ENCODE data around the gene RIC8B. TPM values are rescaled to one million over a fixed set of nuclear protein-coding genes. Genes with fewer than 3 reads are reported as not detected.

RIC8B gene
- total RNA-seq, 1 experiment from 2014 or later = 15.5 TPM

GRCh38 chr12:106801167-106801708 lies 26.8 kb downstream of the RIC8B start:
- DNase-seq (ENCODE audit: low read depth) = no peak

GRCh38 chr12:106801830-106802533 lies 27.5 kb downstream of the RIC8B start:
- DNase-seq (ENCODE audit: low read depth) = no peak

- DNase-seq (ENCODE audit: low read depth) = no peak
These were observed 30.2 kb downstream of the RIC8B start for GRCh38 chr12:106804668-106805067.

- DNase-seq (ENCODE audit: low read depth) = no peak
These were observed 40.2 kb downstream of the RIC8B start for GRCh38 chr12:106814714-106815113.

GRCh38 chr12:106815741-106816140 lies 41.3 kb downstream of the RIC8B start:
- no peak for DNase-seq (ENCODE audit: low read depth)

- no peak for DNase-seq (ENCODE audit: low read depth)
These were observed 41.7 kb downstream of the RIC8B start for GRCh38 chr12:106816231-106816630.

- no peak for DNase-seq (ENCODE audit: low read depth)
These were observed 45.5 kb downstream of the RIC8B start for GRCh38 chr12:106819991-106820390.

- DNase-seq (ENCODE audit: low read depth) = no peak
These were observed 57.2 kb downstream of the RIC8B start for GRCh38 chr12:106831699-106832098.

- no peak for DNase-seq (ENCODE audit: low read depth)
These were observed 63.3 kb downstream of the RIC8B start for GRCh38 chr12:106837782-106838181.

GRCh38 chr12:106839333-106839732 lies 64.9 kb downstream of the RIC8B start:
- no peak for DNase-seq (ENCODE audit: low read depth)

- peak; percentile 62 for DNase-seq (ENCODE audit: low read depth)
These were observed 65.8 kb downstream of the RIC8B start for GRCh38 chr12:106840243-106840642.

GRCh38 chr12:106841510-106842302 lies 67.2 kb downstream of the RIC8B start:
- peak; percentile 23 for DNase-seq (ENCODE audit: low read depth)

GRCh38 chr12:106845902-106846301 lies 71.4 kb downstream of the RIC8B start:
- no peak for DNase-seq (ENCODE audit: low read depth)

GRCh38 chr12:106847861-106848260 lies 73.4 kb downstream of the RIC8B start:
- no peak for DNase-seq (ENCODE audit: low read depth)

GRCh38 chr12:106851306-106851705 lies 76.8 kb downstream of the RIC8B start:
- DNase-seq (ENCODE audit: low read depth) = no peak

- DNase-seq (ENCODE audit: low read depth) = no peak
These were observed 80.2 kb downstream of the RIC8B start for GRCh38 chr12:106854723-106855122.

GRCh38 chr12:106855221-106855758 lies 80.8 kb downstream of the RIC8B start:
- no peak for DNase-seq (ENCODE audit: low read depth)

- DNase-seq (ENCODE audit: low read depth) = no peak
These were observed 87.8 kb downstream of the RIC8B start for GRCh38 chr12:106861984-106862916.

GRCh38 chr12:106863189-106863588 lies 88.7 kb downstream of the RIC8B start:
- no peak for DNase-seq (ENCODE audit: low read depth)

GRCh38 chr12:106865683-106866082 lies 91.2 kb downstream of the RIC8B start:
- DNase-seq (ENCODE audit: low read depth) = no peak

- no peak for DNase-seq (ENCODE audit: low read depth)
These were observed 92.1 kb downstream of the RIC8B start for GRCh38 chr12:106866426-106867080.
